Cardiac muscle cell (in vitro differentiated cells and primary cell): ENCODE results near the gene KDSR. TPM values are rescaled to one million over a fixed set of nuclear protein-coding genes. Genes with fewer than 3 reads are reported as not detected.
A peak's percentile ranks its signal among the peaks of the same experiment; 100 is the strongest.

Source experiments
- DNase-seq, 2 donors: peaks; one replicate each; pipeline versions ENCODE4 v3.0.0 to v3.0.0-alpha.2; 2010 to 2017; ENCODE audit warnings: low read depth in 1 of 2, low spot score in 1 of 2
- H3K27ac ChIP-seq: fragments of 200-600 bp; sonication (generic); 2 replicates; pipeline ENCODE4 v1.5.1; 2016
- H3K27me3 ChIP-seq: fragments of 200-600 bp; sonication (generic); 2 replicates; pipeline ENCODE4 v1.6.0; 2016; ENCODE audit warnings: control low read depth
- H3K36me3 ChIP-seq: fragments of 200-600 bp; sonication (generic); 2 replicates; pipeline ENCODE4 v1.5.1; 2016; ENCODE audit warnings: control low read depth
- H3K4me1 ChIP-seq: fragments of 200-600 bp; sonication (generic); 2 replicates; pipeline ENCODE4 v1.8.1; 2017; ENCODE audit warnings: low read depth, mild to moderate bottlenecking, mixed run types
- H3K4me3 ChIP-seq: fragments of 200-600 bp; sonication (generic); 2 replicates; pipeline ENCODE4 v1.5.1; 2016; ENCODE audit warnings: mild to moderate bottlenecking
- H3K9me3 ChIP-seq: fragments of 200-600 bp; sonication (generic); 2 replicates; pipeline ENCODE4 v1.5.1; 2017; ENCODE audit warnings: low read depth, mild to moderate bottlenecking, control low read depth
- polyA plus RNA-seq: library from polyadenylated mRNA; unstranded; fragments of >200 nt; fragmentation: Nextera tagmentation; extraction: Ambion mirVana; gene quantifications from 2 replicates; pipeline ENCODE4 v1.2.1, GENCODE V29; 2016
- total RNA-seq: library from RNA; depleted of rRNA; stranded (reverse); fragments of >200 nt; gene quantifications from 2 replicates; pipeline ENCODE4 v1.2.3, GENCODE V29; 2016
- TF ChIP-seq, protein P1 (sequence below): IDR thresholded peaks from 2 replicates; pipeline ENCODE4 v1.5.1; 2012; ENCODE audit warnings: low read depth, mild to moderate bottlenecking, low read length

Gene KDSR
- total and polyA plus RNA-seq, 2 experiments from 2014 or later, result 21.3 to 28.0 TPM

DNA sequence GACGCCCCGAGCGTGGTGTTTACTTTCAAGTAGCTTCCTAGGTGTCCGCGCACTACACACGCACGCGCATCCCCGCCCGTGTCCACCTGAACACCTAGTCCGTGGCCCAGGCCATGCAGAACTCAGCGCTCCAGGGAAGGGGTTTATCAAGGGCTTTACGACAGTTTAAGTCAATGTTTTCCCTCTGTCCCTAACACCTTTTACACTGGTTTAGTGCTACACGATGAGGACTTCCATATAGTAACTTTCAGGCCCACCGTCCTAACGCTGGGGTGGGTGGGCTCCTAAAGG is 46.1 kb downstream of the KDSR start:
- H3K27ac ChIP-seq, result no peak overlapping the region
- H3K4me1 ChIP-seq, result no peaks in the 10 kb centered on the region
- H3K36me3 ChIP-seq, result no peaks in the 10 kb centered on the region
- no peaks in the 10 kb centered on the region for H3K9me3 ChIP-seq
- peak overlapping the region; percentile 54 for H3K4me3 ChIP-seq
- no peak for DNase-seq
- TF ChIP-seq, protein P1, sequence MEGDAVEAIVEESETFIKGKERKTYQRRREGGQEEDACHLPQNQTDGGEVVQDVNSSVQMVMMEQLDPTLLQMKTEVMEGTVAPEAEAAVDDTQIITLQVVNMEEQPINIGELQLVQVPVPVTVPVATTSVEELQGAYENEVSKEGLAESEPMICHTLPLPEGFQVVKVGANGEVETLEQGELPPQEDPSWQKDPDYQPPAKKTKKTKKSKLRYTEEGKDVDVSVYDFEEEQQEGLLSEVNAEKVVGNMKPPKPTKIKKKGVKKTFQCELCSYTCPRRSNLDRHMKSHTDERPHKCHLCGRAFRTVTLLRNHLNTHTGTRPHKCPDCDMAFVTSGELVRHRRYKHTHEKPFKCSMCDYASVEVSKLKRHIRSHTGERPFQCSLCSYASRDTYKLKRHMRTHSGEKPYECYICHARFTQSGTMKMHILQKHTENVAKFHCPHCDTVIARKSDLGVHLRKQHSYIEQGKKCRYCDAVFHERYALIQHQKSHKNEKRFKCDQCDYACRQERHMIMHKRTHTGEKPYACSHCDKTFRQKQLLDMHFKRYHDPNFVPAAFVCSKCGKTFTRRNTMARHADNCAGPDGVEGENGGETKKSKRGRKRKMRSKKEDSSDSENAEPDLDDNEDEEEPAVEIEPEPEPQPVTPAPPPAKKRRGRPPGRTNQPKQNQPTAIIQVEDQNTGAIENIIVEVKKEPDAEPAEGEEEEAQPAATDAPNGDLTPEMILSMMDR, result no peak
- H3K27me3 ChIP-seq, result peaks cover 38% of the 10 kb centered on the region

DNA sequence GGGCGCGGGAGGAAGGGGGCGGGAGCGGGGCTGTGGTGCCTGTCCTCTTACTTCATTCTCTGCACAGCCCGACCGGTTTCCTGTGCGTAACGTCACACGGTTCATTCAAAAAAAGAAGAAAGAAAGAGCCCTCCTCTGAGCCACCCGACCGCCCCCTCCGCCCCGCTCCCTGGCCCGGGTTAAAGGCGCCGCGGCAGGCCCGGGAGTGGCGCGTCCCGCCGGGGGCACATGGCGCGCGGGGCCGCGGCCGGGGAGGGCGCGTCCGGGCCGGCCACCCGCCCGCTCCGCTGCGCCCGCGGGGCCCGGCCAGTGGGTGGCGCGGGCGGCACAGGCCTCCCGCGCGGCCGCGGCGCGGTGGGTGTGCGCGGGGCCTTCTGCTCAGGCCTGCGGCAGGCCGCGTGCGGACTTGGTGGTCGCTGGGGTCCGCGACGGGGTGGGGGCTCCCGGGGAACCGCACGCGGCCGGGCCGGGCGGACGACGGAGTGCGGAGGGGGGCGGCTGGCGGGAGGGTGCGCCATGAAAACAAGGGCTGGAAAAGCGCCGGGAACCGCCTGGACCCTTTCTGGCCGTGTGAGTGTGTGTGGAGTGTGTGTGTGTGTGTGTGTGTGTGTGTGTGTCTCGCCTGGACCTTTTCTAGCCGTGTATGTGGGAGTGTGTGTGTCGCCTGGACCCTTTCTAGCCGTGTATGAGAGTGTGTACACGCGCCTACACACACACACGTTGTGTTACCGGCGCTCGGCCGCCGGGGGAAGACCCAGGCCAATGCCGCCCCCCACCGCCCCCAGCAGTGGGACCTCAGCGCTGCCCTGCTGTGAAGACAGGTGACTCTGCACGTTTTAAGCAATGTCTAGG is 46.7 kb downstream of the KDSR start:
- TF ChIP-seq, protein P1, result no peak
- Histone ChIP-seq H3K4me1 (no peaks in the 10 kb centered on the region), H3K27ac (no peak overlapping the region), H3K27me3 (peaks cover 43% of the 10 kb centered on the region), H3K9me3 (no peaks in the 10 kb centered on the region), H3K36me3 (no peaks in the 10 kb centered on the region), H3K4me3 (peak overlapping the region; percentile 54)
- peak; percentile 78 to 90 for DNase-seq

DNA sequence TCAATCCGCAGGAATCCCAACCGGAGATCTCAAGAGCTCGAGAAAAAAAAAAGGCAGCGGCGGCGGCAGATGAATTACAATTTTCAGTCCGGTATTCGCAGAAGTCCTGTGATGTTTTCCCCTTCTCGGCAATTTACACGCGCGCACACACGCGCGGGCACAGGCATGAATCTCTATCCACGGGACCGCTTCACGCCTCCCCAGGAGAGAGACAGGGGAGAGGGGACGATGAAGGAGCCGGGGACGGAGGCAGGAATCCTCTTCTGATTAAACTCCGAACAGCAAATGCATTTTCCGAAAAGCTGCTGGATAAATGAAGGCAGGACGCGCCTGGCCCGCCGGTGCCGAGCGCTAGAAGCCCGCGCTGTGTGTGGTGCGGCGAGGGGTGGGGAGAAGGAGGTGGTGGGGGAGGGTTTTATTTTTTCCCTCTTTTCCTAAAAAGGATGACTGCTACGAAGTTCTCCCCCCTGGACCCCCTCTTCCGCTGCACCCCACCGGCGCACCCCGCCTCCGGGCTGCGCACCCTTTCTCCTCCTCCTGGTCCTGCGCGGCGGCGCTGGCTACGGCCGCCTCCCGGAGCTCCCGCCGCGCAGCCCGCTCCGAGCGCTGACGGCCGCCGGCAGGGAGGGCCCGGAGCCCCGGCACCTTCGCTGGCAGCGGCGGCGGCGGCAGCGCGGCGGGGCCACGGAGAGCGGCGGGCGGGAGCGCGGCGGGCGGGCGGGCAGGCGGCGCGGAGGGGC is 47.5 kb downstream of the KDSR start, which contains the start of gene BCL2:
Gene BCL2 (minus strand): TSS at position 387 of the 740 bp plus-strand sequence.
- Histone ChIP-seq H3K4me3 (peak within 1 kb of the TSS; percentile 54), H3K27me3 (peaks cover 51% of the 10 kb centered on the region), H3K9me3 (no peaks in the 10 kb centered on the region), H3K36me3 (no peaks in the 10 kb centered on the region), H3K27ac (no peak within 1 kb of the TSS), H3K4me1 (no peaks in the 10 kb centered on the region)
- TF ChIP-seq, protein P1, result no peak
- DNase-seq, result peak; percentile 52 to 74

DNA sequence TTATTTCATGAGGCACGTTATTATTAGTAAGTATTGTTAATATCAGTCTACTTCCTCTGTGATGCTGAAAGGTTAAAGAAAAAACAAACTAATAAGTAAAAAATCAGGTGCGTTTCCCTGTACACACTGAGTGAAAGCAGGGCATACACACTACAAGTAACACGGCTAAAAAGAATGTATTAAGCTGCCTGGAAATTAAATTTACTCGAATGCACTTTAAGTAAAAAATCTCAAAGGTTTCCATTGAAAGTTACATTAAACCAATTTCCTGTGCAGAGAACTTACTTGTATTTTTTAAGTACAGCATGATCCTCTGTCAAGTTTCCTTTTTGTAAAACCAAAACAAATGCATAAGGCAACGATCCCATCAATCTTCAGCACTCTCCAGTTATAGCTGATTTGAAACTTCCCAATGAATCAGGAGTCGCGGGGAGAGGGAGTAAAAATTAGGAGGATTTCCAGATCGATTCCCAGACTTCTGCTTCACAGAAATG is 48.1 kb downstream of the KDSR start:
- no peak for DNase-seq
- peak overlapping the region; percentile 54 for H3K4me3 ChIP-seq
- peaks cover 52% of the 10 kb centered on the region for H3K27me3 ChIP-seq
- H3K9me3 ChIP-seq, result no peaks in the 10 kb centered on the region
- H3K27ac ChIP-seq, result no peak overlapping the region
- H3K4me1 ChIP-seq, result no peaks in the 10 kb centered on the region
- TF ChIP-seq, protein P1, result no peak
- no peaks in the 10 kb centered on the region for H3K36me3 ChIP-seq

DNA sequence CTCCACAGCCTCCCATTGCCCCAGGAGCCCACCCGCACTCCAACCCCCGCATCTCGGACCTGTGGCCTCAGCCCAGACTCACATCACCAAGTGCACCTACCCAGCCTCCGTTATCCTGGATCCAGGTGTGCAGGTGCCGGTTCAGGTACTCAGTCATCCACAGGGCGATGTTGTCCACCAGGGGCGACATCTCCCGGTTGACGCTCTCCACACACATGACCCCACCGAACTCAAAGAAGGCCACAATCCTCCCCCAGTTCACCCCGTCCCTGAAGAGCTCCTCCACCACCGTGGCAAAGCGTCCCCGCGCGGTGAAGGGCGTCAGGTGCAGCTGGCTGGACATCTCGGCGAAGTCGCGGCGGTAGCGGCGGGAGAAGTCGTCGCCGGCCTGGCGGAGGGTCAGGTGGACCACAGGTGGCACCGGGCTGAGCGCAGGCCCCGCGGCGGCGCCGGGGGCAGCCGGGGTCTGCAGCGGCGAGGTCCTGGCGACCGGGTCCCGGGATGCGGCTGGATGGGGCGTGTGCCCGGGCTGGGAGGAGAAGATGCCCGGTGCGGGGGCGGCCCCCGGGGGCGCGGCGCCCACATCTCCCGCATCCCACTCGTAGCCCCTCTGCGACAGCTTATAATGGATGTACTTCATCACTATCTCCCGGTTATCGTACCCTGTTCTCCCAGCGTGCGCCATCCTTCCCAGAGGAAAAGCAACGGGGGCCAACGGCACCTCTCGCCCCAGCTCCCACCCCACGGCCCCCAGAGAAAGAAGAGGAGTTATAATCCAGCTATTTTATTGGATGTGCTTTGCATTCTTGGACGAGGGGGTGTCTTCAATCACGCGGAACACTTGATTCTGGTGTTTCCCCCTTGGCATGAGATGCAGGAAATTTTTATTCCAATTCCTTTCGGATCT is 48.8 kb downstream of the KDSR start:
- no peaks in the 10 kb centered on the region for H3K4me1 ChIP-seq
- H3K27me3 ChIP-seq, result peaks cover 54% of the 10 kb centered on the region
- H3K27ac ChIP-seq, result no peak overlapping the region
- no peaks in the 10 kb centered on the region for H3K36me3 ChIP-seq
- no peaks in the 10 kb centered on the region for H3K9me3 ChIP-seq
- DNase-seq, result peak in 1 of 2 donors; percentile 35
- TF ChIP-seq, protein P1, result peak; percentile 48
- H3K4me3 ChIP-seq, result peak overlapping the region; percentile 54
